WTC11 (cell line): ENCODE results near the gene TEX13B. TPM values are rescaled to one million over a fixed set of nuclear protein-coding genes. Genes with fewer than 3 reads are reported as not detected.

Experiments used
- ATAC-seq: fragments of 200-7000 bp; cut with Tn5 transposase; 2 replicates; pipeline ENCODE4 v1.10.0; 2021; ENCODE audit warnings: mild to moderate bottlenecking, moderate library complexity
- CTCF ChIA-PET: fragments of 300-600 bp; sonication (Branson Sonifier 250); formaldehyde crosslinking; loops from one replicate; lab custom pipeline; 2021; ENCODE audit warnings: antibody characterized with exemption; lab: Charles Lee
- POLR2A ChIA-PET: fragments of 350-600 bp; sonication (Branson Sonifier 250); formaldehyde crosslinking; loops from one replicate; lab custom pipeline; 2021; ENCODE audit warnings: antibody characterized with exemption; lab: Charles Lee
- DNase-seq: peaks from one replicate; pipeline ENCODE4 v3.0.0; 2021; ENCODE audit warnings: low spot score
- H3K27ac Mint-ChIP-seq: 2 replicates; pipeline ENCODE4 v1.8.0; 2021; ENCODE audit warnings: mixed read lengths
- H3K27me3 Mint-ChIP-seq: 2 replicates; pipeline ENCODE4 v1.8.0; 2021; ENCODE audit warnings: low read depth, mild to moderate bottlenecking, moderate library complexity, mixed read lengths
- H3K36me3 Mint-ChIP-seq: 2 replicates; pipeline ENCODE4 v1.8.0; 2021; ENCODE audit warnings: mixed read lengths
- H3K4me1 Mint-ChIP-seq: 2 replicates; pipeline ENCODE4 v1.8.0; 2022; ENCODE audit warnings: mixed read lengths
- H3K4me3 Mint-ChIP-seq: 2 replicates; pipeline ENCODE4 v1.8.0; 2021; ENCODE audit warnings: mild to moderate bottlenecking, moderate library complexity, mixed read lengths
- H3K9me3 Mint-ChIP-seq: 2 replicates; pipeline ENCODE4 v1.8.0; 2021; ENCODE audit warnings: mixed read lengths
- ELF4 ChIP-seq: sonication (generic); formaldehyde crosslinking; IDR thresholded peaks from 2 replicates; pipeline ENCODE4 v1.8.1; 2022; ENCODE audit warnings: low read depth, mild to moderate bottlenecking, moderate library complexity, missing genetic modification reagents
- ETV6 ChIP-seq: sonication (generic); formaldehyde crosslinking; IDR thresholded peaks from 2 replicates; pipeline ENCODE4 v1.8.1; 2022; ENCODE audit warnings: mild to moderate bottlenecking, missing genetic modification reagents
- JAZF1 ChIP-seq: fragments of 250-450 bp; sonication (Bioruptor Pico); IDR thresholded peaks from 2 replicates; pipeline ENCODE4 v1.9.0; 2021; ENCODE audit warnings: moderate library complexity, mild to moderate bottlenecking, inconsistent platforms
- JUN ChIP-seq: sonication (generic); formaldehyde crosslinking; IDR thresholded peaks from 2 replicates; pipeline ENCODE4 v1.8.0; 2023; ENCODE audit warnings: mild to moderate bottlenecking, missing genetic modification reagents
- NR3C1 ChIP-seq: sonication (generic); formaldehyde crosslinking; conservative IDR thresholded peaks from 2 replicates; pipeline ENCODE4 v1.8.1; 2023; ENCODE audit warnings: low read depth, mild to moderate bottlenecking, missing genetic modification reagents
- SMAD3 ChIP-seq: sonication (generic); formaldehyde crosslinking; IDR thresholded peaks from 2 replicates; pipeline ENCODE4 v1.8.0; 2022; ENCODE audit warnings: missing genetic modification reagents, mild to moderate bottlenecking, borderline replicate concordance
- ZNF263 ChIP-seq: sonication (generic); formaldehyde crosslinking; IDR thresholded peaks from 2 replicates; pipeline ENCODE4 v1.8.1; 2022; ENCODE audit warnings: low read depth, mild to moderate bottlenecking, moderate library complexity, missing genetic modification reagents
- total RNA-seq: library from RNA; stranded (reverse); gene quantifications from 3 replicates; pipeline ENCODE4 v1.2.3, GENCODE V29; 2021
- TF ChIP-seq, protein P1 (sequence below): sonication (generic); formaldehyde crosslinking; IDR thresholded peaks from 2 replicates; pipeline ENCODE4 v1.8.1; 2023; ENCODE audit warnings: mild to moderate bottlenecking, moderate library complexity, missing genetic modification reagents
- TF ChIP-seq, protein P2 (sequence below): sonication (generic); formaldehyde crosslinking; IDR thresholded peaks from 2 replicates; pipeline ENCODE4 v1.8.0; 2023; ENCODE audit warnings: mild to moderate bottlenecking, missing genetic modification reagents
- TF ChIP-seq, protein P3 (sequence below): sonication (generic); formaldehyde crosslinking; IDR thresholded peaks from 2 replicates; pipeline ENCODE4 v1.8.1; 2022; ENCODE audit warnings: low read depth, missing genetic modification reagents, borderline replicate concordance
- TF ChIP-seq, protein P4 (sequence below): sonication (generic); formaldehyde crosslinking; IDR thresholded peaks from 2 replicates; pipeline ENCODE4 v1.8.1; 2023; ENCODE audit warnings: mild to moderate bottlenecking, missing genetic modification reagents, moderate library complexity
- TF ChIP-seq, protein P5 (sequence below): sonication (generic); formaldehyde crosslinking; IDR thresholded peaks from 2 replicates; pipeline ENCODE4 v1.8.0; 2023; ENCODE audit warnings: missing genetic modification reagents, mild to moderate bottlenecking, borderline replicate concordance
- TF ChIP-seq, protein P6 (sequence below): fragments of 200-600 bp; IDR thresholded peaks from 2 replicates; pipeline ENCODE4 v1.8.0; 2022; ENCODE audit warnings: antibody characterized with exemption

The TEX13B gene
- total RNA-seq, 1 experiment from 2014 or later, result 3.9 TPM

DNA sequence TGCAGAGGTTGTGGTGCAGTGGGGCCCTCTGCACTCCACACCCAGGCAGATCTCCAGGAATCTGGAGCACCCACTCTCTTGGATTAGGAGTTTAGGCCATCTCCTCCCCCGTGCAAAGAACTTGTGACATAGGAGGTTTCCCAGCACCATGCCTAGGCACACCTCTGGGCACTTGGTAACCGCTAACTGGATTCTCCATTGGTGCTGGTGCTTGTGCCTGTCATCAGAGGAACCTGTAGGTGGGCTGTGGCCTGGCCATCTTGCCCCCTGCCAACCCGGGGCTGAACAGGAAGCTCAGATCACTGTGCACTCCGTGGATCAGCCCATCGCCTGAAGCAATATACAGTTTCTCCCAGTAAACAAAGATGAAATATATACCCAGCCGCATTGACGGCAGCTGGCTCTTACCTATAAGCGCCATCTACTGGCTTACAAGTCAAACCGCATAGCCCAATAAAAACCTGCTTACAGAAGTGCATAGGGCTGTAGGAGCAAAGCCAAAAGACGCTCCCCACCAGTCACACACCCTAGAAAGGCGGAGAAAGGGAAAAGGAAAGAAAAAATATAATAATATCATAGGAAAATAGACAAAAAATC, 19.1 kb upstream of the TEX13B start:
- POLR2A ChIA-PET, result interaction anchor here (0.6 kb wide), 1 partner anchor 220 kb away, joined by 3 read pairs; no protein-coding TSS in a partner anchor
- CTCF ChIA-PET, result interaction anchor here (1.0 kb wide), 1 partner anchor 19 kb away, joined by 3 read pairs; no protein-coding TSS in a partner anchor
- no peak for DNase-seq
- Mint-ChIP-seq H3K4me3 (no peak overlapping the region), H3K9me3 (peaks cover 42% of the 10 kb centered on the region)
- no peak for TF ChIP-seq ZNF263 (CRISPR knock-in tag)
- no peak for TF ChIP-seq JAZF1 (CRISPR knock-in tag)
- TF ChIP-seq, protein P1, sequence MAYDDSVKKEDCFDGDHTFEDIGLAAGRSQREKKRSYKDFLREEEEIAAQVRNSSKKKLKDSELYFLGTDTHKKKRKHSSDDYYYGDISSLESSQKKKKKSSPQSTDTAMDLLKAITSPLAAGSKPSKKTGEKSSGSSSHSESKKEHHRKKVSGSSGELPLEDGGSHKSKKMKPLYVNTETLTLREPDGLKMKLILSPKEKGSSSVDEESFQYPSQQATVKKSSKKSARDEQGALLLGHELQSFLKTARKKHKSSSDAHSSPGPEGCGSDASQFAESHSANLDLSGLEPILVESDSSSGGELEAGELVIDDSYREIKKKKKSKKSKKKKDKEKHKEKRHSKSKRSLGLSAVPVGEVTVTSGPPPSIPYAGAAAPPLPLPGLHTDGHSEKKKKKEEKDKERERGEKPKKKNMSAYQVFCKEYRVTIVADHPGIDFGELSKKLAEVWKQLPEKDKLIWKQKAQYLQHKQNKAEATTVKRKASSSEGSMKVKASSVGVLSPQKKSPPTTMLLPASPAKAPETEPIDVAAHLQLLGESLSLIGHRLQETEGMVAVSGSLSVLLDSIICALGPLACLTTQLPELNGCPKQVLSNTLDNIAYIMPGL (CRISPR knock-in tag), result no peak
- TF ChIP-seq, protein P2, sequence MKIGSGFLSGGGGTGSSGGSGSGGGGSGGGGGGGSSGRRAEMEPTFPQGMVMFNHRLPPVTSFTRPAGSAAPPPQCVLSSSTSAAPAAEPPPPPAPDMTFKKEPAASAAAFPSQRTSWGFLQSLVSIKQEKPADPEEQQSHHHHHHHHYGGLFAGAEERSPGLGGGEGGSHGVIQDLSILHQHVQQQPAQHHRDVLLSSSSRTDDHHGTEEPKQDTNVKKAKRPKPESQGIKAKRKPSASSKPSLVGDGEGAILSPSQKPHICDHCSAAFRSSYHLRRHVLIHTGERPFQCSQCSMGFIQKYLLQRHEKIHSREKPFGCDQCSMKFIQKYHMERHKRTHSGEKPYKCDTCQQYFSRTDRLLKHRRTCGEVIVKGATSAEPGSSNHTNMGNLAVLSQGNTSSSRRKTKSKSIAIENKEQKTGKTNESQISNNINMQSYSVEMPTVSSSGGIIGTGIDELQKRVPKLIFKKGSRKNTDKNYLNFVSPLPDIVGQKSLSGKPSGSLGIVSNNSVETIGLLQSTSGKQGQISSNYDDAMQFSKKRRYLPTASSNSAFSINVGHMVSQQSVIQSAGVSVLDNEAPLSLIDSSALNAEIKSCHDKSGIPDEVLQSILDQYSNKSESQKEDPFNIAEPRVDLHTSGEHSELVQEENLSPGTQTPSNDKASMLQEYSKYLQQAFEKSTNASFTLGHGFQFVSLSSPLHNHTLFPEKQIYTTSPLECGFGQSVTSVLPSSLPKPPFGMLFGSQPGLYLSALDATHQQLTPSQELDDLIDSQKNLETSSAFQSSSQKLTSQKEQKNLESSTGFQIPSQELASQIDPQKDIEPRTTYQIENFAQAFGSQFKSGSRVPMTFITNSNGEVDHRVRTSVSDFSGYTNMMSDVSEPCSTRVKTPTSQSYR, result no peak
- TF ChIP-seq, protein P3, sequence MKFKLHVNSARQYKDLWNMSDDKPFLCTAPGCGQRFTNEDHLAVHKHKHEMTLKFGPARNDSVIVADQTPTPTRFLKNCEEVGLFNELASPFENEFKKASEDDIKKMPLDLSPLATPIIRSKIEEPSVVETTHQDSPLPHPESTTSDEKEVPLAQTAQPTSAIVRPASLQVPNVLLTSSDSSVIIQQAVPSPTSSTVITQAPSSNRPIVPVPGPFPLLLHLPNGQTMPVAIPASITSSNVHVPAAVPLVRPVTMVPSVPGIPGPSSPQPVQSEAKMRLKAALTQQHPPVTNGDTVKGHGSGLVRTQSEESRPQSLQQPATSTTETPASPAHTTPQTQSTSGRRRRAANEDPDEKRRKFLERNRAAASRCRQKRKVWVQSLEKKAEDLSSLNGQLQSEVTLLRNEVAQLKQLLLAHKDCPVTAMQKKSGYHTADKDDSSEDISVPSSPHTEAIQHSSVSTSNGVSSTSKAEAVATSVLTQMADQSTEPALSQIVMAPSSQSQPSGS (CRISPR knock-in tag), result no peak
- TF ChIP-seq, protein P4, sequence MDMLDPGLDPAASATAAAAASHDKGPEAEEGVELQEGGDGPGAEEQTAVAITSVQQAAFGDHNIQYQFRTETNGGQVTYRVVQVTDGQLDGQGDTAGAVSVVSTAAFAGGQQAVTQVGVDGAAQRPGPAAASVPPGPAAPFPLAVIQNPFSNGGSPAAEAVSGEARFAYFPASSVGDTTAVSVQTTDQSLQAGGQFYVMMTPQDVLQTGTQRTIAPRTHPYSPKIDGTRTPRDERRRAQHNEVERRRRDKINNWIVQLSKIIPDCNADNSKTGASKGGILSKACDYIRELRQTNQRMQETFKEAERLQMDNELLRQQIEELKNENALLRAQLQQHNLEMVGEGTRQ, result no peak
- no peak for TF ChIP-seq SMAD3 (CRISPR knock-in tag)
- TF ChIP-seq ETV6 (CRISPR knock-in tag), result no peak
- TF ChIP-seq, all 79 proteins: peak for 0
- peaks cover 16% of the 10 kb centered on the region for H3K4me1 Mint-ChIP-seq
- peaks cover 27% of the 10 kb centered on the region for H3K36me3 Mint-ChIP-seq
- H3K27me3 Mint-ChIP-seq, result peaks cover 10% of the 10 kb centered on the region
- no peak overlapping the region for H3K27ac Mint-ChIP-seq
- ATAC-seq, result peak; percentile 86

DNA sequence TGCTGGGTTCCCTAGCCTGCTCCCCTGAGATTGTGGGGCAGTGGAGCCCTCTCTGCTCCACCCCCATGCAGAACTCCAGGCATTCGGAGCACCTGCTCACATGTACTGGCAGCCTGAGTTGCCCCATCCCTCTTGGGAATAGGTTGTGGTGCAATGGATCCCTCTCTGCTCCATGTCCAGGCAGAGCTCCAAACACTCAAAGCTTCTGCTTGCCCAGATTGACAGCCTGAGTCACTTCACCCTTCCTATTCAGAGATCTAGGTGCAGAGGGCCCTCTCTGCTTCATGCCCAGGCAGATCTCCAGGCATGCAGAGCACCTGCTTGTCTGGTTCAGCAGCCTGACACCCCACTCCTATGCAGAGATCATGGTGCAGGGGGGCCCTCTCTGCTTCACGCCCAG, 18.6 kb upstream of the TEX13B start:
- POLR2A ChIA-PET, result no interaction called here
- H3K4me3 Mint-ChIP-seq, result no peak overlapping the region
- no peak for ATAC-seq

More for the DNA sequence above, 18.6 kb upstream of the TEX13B start:
- CTCF ChIA-PET, result no interaction called here
- H3K9me3 Mint-ChIP-seq, result peaks cover 45% of the 10 kb centered on the region
- peaks cover 19% of the 10 kb centered on the region for H3K4me1 Mint-ChIP-seq
- H3K27me3 Mint-ChIP-seq, result peaks cover 10% of the 10 kb centered on the region
- no peak for TF ChIP-seq ELF4 (CRISPR knock-in tag)
- no peak for TF ChIP-seq JUN (CRISPR knock-in tag)
- TF ChIP-seq, protein P5, sequence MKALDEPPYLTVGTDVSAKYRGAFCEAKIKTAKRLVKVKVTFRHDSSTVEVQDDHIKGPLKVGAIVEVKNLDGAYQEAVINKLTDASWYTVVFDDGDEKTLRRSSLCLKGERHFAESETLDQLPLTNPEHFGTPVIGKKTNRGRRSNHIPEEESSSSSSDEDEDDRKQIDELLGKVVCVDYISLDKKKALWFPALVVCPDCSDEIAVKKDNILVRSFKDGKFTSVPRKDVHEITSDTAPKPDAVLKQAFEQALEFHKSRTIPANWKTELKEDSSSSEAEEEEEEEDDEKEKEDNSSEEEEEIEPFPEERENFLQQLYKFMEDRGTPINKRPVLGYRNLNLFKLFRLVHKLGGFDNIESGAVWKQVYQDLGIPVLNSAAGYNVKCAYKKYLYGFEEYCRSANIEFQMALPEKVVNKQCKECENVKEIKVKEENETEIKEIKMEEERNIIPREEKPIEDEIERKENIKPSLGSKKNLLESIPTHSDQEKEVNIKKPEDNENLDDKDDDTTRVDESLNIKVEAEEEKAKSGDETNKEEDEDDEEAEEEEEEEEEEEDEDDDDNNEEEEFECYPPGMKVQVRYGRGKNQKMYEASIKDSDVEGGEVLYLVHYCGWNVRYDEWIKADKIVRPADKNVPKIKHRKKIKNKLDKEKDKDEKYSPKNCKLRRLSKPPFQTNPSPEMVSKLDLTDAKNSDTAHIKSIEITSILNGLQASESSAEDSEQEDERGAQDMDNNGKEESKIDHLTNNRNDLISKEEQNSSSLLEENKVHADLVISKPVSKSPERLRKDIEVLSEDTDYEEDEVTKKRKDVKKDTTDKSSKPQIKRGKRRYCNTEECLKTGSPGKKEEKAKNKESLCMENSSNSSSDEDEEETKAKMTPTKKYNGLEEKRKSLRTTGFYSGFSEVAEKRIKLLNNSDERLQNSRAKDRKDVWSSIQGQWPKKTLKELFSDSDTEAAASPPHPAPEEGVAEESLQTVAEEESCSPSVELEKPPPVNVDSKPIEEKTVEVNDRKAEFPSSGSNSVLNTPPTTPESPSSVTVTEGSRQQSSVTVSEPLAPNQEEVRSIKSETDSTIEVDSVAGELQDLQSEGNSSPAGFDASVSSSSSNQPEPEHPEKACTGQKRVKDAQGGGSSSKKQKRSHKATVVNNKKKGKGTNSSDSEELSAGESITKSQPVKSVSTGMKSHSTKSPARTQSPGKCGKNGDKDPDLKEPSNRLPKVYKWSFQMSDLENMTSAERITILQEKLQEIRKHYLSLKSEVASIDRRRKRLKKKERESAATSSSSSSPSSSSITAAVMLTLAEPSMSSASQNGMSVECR (CRISPR knock-in tag), result no peak
- TF ChIP-seq, protein P6, sequence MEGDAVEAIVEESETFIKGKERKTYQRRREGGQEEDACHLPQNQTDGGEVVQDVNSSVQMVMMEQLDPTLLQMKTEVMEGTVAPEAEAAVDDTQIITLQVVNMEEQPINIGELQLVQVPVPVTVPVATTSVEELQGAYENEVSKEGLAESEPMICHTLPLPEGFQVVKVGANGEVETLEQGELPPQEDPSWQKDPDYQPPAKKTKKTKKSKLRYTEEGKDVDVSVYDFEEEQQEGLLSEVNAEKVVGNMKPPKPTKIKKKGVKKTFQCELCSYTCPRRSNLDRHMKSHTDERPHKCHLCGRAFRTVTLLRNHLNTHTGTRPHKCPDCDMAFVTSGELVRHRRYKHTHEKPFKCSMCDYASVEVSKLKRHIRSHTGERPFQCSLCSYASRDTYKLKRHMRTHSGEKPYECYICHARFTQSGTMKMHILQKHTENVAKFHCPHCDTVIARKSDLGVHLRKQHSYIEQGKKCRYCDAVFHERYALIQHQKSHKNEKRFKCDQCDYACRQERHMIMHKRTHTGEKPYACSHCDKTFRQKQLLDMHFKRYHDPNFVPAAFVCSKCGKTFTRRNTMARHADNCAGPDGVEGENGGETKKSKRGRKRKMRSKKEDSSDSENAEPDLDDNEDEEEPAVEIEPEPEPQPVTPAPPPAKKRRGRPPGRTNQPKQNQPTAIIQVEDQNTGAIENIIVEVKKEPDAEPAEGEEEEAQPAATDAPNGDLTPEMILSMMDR, result no peak
- TF ChIP-seq NR3C1, result no peak
- DNase-seq, result no peak
- H3K27ac Mint-ChIP-seq, result no peak overlapping the region
- H3K36me3 Mint-ChIP-seq, result peaks cover 30% of the 10 kb centered on the region
